Smooth muscle cell (in vitro differentiated cells): ENCODE data around the gene PIP5K1A. TPM values are rescaled to one million over a fixed set of nuclear protein-coding genes. Genes with fewer than 3 reads are reported as not detected.

Source experiments
- DNase-seq: peaks from one replicate; lab custom pipeline; 2025; ENCODE audit not compliant: unreplicated experiment; lab: John Stamatoyannopoulos, UW
- H2AFZ ChIP-seq: fragments of 200-600 bp; sonication (generic); 2 replicates; pipeline ENCODE4 v1.6.0; 2016; ENCODE audit warnings: antibody characterized with exemption, low read depth, mild to moderate bottlenecking
- H3F3A ChIP-seq: fragments of 200-600 bp; sonication (generic); 2 replicates; pipeline ENCODE4 v1.6.0; 2017; ENCODE audit warnings: antibody characterized with exemption, low read depth
- H3K27ac ChIP-seq: fragments of 200-600 bp; sonication (generic); 2 replicates; pipeline ENCODE4 v1.5.1; 2016; ENCODE audit warnings: low read depth, mild to moderate bottlenecking
- H3K27me3 ChIP-seq: fragments of 200-600 bp; sonication (generic); 2 replicates; pipeline ENCODE4 v1.6.1; 2016; ENCODE audit warnings: low read depth, mild to moderate bottlenecking
- H3K36me3 ChIP-seq: fragments of 200-600 bp; sonication (generic); 2 replicates; pipeline ENCODE4 v1.5.1; 2016; ENCODE audit warnings: low read depth
- H3K4me1 ChIP-seq: fragments of 200-600 bp; sonication (generic); 2 replicates; pipeline ENCODE4 v1.5.1; 2016; ENCODE audit warnings: low read depth
- H3K4me2 ChIP-seq: fragments of 200-600 bp; sonication (generic); 2 replicates; pipeline ENCODE4 v1.6.0; 2016; ENCODE audit warnings: mild to moderate bottlenecking
- H3K4me3 ChIP-seq: fragments of 200-600 bp; sonication (generic); 2 replicates; pipeline ENCODE4 v1.5.1; 2016; ENCODE audit warnings: mild to moderate bottlenecking
- H3K79me2 ChIP-seq: fragments of 200-600 bp; sonication (generic); 2 replicates; pipeline ENCODE4 v1.6.0; 2016; ENCODE audit warnings: low read depth, mild to moderate bottlenecking
- H3K9ac ChIP-seq: fragments of 200-600 bp; sonication (generic); 2 replicates; pipeline ENCODE4 v1.6.0; 2016; ENCODE audit warnings: low read depth
- H3K9me3 ChIP-seq: fragments of 200-600 bp; sonication (generic); replicated peaks from 2 replicates; pipeline ENCODE4 v1.5.1; 2016; ENCODE audit warnings: low read depth
- H4K20me1 ChIP-seq: fragments of 200-600 bp; sonication (generic); 2 replicates; pipeline ENCODE4 v1.6.0; 2016; ENCODE audit warnings: low read depth
- WGBS: methylation state at CpG from one replicate; pipeline ENCODE4 v1.1.7; 2016; ENCODE audit warnings: low lambda C conversion rate; 5-methylcytosine and 5-hydroxymethylcytosine counted together
- polyA plus RNA-seq: library from polyadenylated mRNA; unstranded; fragments of >200 nt; fragmentation: Nextera tagmentation; extraction: Ambion mirVana; gene quantifications from 2 replicates; pipeline ENCODE4 v1.2.1, GENCODE V29; 2016
- total RNA-seq: library from RNA; depleted of rRNA; stranded (reverse); fragments of >200 nt; gene quantifications from 2 replicates; pipeline ENCODE4 v1.2.3, GENCODE V29; 2014
- TF ChIP-seq, protein P1 (sequence below): fragments of 200-600 bp; sonication (generic); IDR thresholded peaks from 2 replicates; pipeline ENCODE4 v1.5.1; 2017; ENCODE audit warnings: borderline replicate concordance, mild to moderate bottlenecking, antibody characterized with exemption; ENCODE audit not compliant: insufficient read depth, poor library complexity, severe bottlenecking

Gene PIP5K1A
- total and polyA plus RNA-seq, 2 experiments from 2014 or later = 24.1 to 78.2 TPM

GRCh38 chr1:151289080-151289935 lies 91.0 kb downstream of the PIP5K1A start:
- H3K4me3 ChIP-seq = no peak overlapping the region
- H3F3A ChIP-seq = no peaks in the 10 kb centered on the region
- no peak overlapping the region for H2AFZ ChIP-seq
- no peak for DNase-seq
- 94% methylated on average over 18 of the region's 18 CpGs for WGBS
- H3K36me3 ChIP-seq = no peaks in the 10 kb centered on the region
- no peaks in the 10 kb centered on the region for H3K4me1 ChIP-seq
- no peak overlapping the region for H3K9ac ChIP-seq
- no peaks in the 10 kb centered on the region for H3K27me3 ChIP-seq
- H3K27ac ChIP-seq = no peak overlapping the region
- no peaks in the 10 kb centered on the region for H3K9me3 ChIP-seq
- peaks cover 6% of the 10 kb centered on the region for H3K79me2 ChIP-seq
- peaks cover 49% of the 10 kb centered on the region for H4K20me1 ChIP-seq
- H3K4me2 ChIP-seq = no peak overlapping the region
- TF ChIP-seq, protein P1, sequence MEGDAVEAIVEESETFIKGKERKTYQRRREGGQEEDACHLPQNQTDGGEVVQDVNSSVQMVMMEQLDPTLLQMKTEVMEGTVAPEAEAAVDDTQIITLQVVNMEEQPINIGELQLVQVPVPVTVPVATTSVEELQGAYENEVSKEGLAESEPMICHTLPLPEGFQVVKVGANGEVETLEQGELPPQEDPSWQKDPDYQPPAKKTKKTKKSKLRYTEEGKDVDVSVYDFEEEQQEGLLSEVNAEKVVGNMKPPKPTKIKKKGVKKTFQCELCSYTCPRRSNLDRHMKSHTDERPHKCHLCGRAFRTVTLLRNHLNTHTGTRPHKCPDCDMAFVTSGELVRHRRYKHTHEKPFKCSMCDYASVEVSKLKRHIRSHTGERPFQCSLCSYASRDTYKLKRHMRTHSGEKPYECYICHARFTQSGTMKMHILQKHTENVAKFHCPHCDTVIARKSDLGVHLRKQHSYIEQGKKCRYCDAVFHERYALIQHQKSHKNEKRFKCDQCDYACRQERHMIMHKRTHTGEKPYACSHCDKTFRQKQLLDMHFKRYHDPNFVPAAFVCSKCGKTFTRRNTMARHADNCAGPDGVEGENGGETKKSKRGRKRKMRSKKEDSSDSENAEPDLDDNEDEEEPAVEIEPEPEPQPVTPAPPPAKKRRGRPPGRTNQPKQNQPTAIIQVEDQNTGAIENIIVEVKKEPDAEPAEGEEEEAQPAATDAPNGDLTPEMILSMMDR = no peak

DNA sequence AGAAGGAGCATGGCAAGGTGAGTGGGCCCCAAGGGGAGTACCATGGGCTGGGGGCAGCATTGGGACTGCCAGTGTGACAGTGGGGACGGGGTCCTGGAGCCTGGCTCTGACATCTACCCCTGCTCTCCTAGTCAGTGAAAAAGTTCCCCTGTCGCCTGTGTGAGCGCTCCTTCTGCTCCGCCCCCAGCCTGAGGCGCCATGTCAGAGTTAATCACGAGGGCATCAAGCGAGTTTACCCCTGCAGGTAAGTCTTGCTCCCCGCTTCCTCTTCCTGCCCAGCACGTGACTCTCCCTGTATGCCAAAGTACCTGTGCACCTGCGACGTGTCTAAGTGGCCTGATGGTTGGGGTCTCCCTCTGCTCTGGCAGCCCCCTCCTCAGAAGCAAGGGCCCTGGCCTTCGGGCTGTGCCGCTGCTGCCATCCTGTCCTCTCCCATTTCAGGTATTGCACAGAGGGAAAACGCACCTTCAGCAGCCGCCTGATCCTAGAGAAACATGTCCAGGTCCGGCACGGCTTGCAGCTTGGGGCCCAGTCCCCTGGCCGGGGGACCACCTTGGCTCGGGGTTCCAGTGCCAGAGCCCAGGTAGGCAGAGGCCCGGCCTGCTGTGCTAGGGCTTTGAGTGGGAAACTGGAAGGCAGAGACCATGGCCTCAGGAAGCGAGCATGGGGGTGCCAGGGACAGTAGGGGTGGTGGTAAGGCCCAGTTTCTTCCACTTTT lies 91.8 kb downstream of the PIP5K1A start:
- H3K9ac ChIP-seq = no peak overlapping the region
- H3K36me3 ChIP-seq = no peaks in the 10 kb centered on the region
- 93% methylated on average over 21 of the region's 21 CpGs for WGBS
- no peak overlapping the region for H3K4me3 ChIP-seq
- no peaks in the 10 kb centered on the region for H3K9me3 ChIP-seq
- TF ChIP-seq, protein P1 = no peak
- H3F3A ChIP-seq = no peaks in the 10 kb centered on the region
- no peak overlapping the region for H2AFZ ChIP-seq
- H3K27me3 ChIP-seq = no peaks in the 10 kb centered on the region
- peaks cover 4% of the 10 kb centered on the region for H3K79me2 ChIP-seq
- DNase-seq = no peak
- H3K4me2 ChIP-seq = no peak overlapping the region
- H3K4me1 ChIP-seq = peaks cover 2% of the 10 kb centered on the region
- H4K20me1 ChIP-seq = peaks cover 41% of the 10 kb centered on the region
- H3K27ac ChIP-seq = no peak overlapping the region

DNA sequence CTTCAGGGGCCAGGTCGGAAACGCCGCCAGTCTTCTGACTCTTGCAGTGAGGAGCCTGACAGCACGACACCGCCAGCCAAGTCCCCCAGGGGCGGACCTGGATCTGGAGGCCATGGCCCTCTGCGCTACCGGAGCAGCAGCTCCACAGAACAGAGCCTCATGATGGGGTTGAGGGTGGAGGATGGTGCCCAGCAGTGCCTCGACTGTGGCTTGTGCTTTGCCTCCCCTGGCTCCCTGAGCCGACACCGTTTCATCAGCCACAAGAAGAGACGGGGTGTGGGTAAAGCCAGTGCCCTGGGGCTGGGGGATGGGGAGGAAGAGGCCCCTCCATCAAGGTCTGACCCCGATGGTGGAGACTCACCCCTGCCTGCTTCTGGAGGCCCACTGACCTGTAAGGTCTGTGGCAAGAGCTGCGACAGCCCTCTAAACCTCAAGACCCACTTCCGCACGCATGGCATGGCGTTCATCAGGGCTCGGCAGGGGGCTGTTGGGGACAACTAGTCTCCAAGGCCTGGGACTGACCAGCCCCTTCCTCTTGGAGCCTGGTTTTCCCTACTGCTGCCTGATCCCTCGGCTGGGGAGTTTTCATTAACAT lies 92.5 kb downstream of the PIP5K1A start:
- Histone ChIP-seq H3K79me2 (peaks cover 4% of the 10 kb centered on the region), H3K9ac (no peak overlapping the region), H3F3A (no peaks in the 10 kb centered on the region), H3K27ac (no peak overlapping the region), H3K4me1 (peaks cover 6% of the 10 kb centered on the region), H3K4me2 (no peak overlapping the region), H2AFZ (no peak overlapping the region), H4K20me1 (peaks cover 36% of the 10 kb centered on the region), H3K27me3 (no peaks in the 10 kb centered on the region), H3K36me3 (no peaks in the 10 kb centered on the region), H3K9me3 (no peaks in the 10 kb centered on the region), H3K4me3 (no peak overlapping the region)
- DNase-seq = no peak
- TF ChIP-seq, protein P1 = no peak
- 93% methylated on average over 19 of the region's 19 CpGs for WGBS
